Osteoblast (primary cell): ENCODE data around the gene B3GALT6. TPM values are rescaled to one million over a fixed set of nuclear protein-coding genes. Genes with fewer than 3 reads are reported as not detected.
A peak's percentile ranks its signal among the peaks of the same experiment; 100 is the strongest.

Experiments
- DNase-seq: peaks from one replicate; pipeline ENCODE4 v3.0.0; 2011; ENCODE audit warnings: low spot score, mixed read lengths; ENCODE audit not compliant: insufficient read length; ENCODE audit errors: missing footprints
- H2AFZ ChIP-seq: 2 replicates; pipeline ENCODE4 v1.6.0; 2011; ENCODE audit warnings: mild to moderate bottlenecking, low read length
- H3K27ac ChIP-seq: 2 replicates; pipeline ENCODE4 v1.5.1; 2011; ENCODE audit warnings: mild to moderate bottlenecking, low read depth, low read length, moderate library complexity
- H3K27me3 ChIP-seq: 2 replicates; pipeline ENCODE4 v1.6.0; 2012; ENCODE audit warnings: mild to moderate bottlenecking, control low read depth, inconsistent platforms, low read length, moderate library complexity; ENCODE audit not compliant: insufficient read depth
- H3K36me3 ChIP-seq: 2 replicates; pipeline ENCODE4 v1.5.1; 2011; ENCODE audit warnings: mild to moderate bottlenecking, low read length, control low read depth, moderate library complexity; ENCODE audit not compliant: insufficient read depth
- H3K4me1 ChIP-seq: 2 replicates; pipeline ENCODE4 v1.5.1; 2011; ENCODE audit warnings: mild to moderate bottlenecking, low read length, control low read depth, moderate library complexity; ENCODE audit not compliant: insufficient read depth
- H3K4me2 ChIP-seq: 2 replicates; pipeline ENCODE4 v1.6.0; 2011; ENCODE audit warnings: mild to moderate bottlenecking, low read length; ENCODE audit not compliant: insufficient read depth
- H3K4me3 ChIP-seq: fragments of 200-600 bp; sonication (generic); 3 replicates; pipeline ENCODE4 v1.5.1; 2012; ENCODE audit warnings: mild to moderate bottlenecking, low read length, inconsistent platforms; ENCODE audit not compliant: insufficient read depth
- H3K79me2 ChIP-seq: 2 replicates; pipeline ENCODE4 v1.6.0; 2012; ENCODE audit warnings: mild to moderate bottlenecking, low read length, control low read depth, inconsistent platforms; ENCODE audit not compliant: insufficient read depth
- H3K9me3 ChIP-seq: 2 replicates; pipeline ENCODE4 v1.5.1; 2011; ENCODE audit warnings: low read depth, low read length, control low read depth
- H4K20me1 ChIP-seq: 2 replicates; pipeline ENCODE4 v1.6.0; 2012; ENCODE audit warnings: mild to moderate bottlenecking, low read length, control low read depth; ENCODE audit not compliant: insufficient read depth
- total RNA-seq: library from RNA; depleted of rRNA; stranded (reverse); fragments of >200 nt; gene quantifications from 2 replicates; pipeline ENCODE4 v1.2.3, GENCODE V29; 2012
- TF ChIP-seq, protein P1 (sequence below): IDR thresholded peaks from 2 replicates; pipeline ENCODE4 v1.5.1; 2011; ENCODE audit warnings: mild to moderate bottlenecking, low read depth, low read length, moderate library complexity; ENCODE audit errors: extremely low read depth

B3GALT6 gene
- total RNA-seq, 1 donor: 29.7 TPM

DNA sequence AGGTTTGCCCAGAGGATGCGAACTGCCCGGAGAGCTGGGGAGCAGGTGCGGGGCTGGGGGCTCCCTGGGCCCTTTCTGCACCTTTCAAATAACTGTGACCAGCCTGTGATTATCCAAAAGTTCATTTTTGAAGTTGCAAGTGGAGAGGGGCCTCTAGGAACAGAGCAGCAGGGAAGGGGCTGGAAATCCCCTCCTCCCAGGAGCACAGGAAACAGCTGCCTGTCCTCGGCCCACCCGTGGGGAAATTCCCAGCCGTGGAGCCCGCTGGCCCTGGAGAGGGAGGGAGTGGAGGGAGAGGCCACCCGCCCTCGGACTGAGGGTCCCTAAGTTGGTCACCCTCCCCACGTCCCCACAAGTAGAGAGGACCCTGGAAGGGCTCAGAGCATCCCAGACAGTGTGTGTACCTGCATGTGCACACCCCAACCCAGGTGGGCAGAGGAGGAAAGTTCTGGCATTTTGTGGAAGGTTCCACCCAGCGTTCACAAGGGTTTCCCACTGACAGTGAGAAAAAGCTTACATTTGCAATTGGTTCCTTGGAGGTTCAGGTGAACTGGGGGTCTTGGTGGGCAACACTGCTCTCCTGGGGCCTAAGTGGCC, 16.9 kb upstream of the B3GALT6 start:
- H3K27me3 ChIP-seq: no peaks in the 10 kb centered on the region
- DNase-seq: peak; percentile 91
- no peaks in the 10 kb centered on the region for H3K9me3 ChIP-seq
- H3K79me2 ChIP-seq: no peaks in the 10 kb centered on the region
- H3K27ac ChIP-seq: no peak overlapping the region
- peaks cover 8% of the 10 kb centered on the region for H4K20me1 ChIP-seq
- peaks cover 11% of the 10 kb centered on the region for H3K36me3 ChIP-seq
- no peak overlapping the region for H3K4me2 ChIP-seq
- H2AFZ ChIP-seq: no peak overlapping the region
- TF ChIP-seq, protein P1, sequence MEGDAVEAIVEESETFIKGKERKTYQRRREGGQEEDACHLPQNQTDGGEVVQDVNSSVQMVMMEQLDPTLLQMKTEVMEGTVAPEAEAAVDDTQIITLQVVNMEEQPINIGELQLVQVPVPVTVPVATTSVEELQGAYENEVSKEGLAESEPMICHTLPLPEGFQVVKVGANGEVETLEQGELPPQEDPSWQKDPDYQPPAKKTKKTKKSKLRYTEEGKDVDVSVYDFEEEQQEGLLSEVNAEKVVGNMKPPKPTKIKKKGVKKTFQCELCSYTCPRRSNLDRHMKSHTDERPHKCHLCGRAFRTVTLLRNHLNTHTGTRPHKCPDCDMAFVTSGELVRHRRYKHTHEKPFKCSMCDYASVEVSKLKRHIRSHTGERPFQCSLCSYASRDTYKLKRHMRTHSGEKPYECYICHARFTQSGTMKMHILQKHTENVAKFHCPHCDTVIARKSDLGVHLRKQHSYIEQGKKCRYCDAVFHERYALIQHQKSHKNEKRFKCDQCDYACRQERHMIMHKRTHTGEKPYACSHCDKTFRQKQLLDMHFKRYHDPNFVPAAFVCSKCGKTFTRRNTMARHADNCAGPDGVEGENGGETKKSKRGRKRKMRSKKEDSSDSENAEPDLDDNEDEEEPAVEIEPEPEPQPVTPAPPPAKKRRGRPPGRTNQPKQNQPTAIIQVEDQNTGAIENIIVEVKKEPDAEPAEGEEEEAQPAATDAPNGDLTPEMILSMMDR: no peak
- H3K4me1 ChIP-seq: no peaks in the 10 kb centered on the region
- H3K4me3 ChIP-seq: no peak overlapping the region

DNA sequence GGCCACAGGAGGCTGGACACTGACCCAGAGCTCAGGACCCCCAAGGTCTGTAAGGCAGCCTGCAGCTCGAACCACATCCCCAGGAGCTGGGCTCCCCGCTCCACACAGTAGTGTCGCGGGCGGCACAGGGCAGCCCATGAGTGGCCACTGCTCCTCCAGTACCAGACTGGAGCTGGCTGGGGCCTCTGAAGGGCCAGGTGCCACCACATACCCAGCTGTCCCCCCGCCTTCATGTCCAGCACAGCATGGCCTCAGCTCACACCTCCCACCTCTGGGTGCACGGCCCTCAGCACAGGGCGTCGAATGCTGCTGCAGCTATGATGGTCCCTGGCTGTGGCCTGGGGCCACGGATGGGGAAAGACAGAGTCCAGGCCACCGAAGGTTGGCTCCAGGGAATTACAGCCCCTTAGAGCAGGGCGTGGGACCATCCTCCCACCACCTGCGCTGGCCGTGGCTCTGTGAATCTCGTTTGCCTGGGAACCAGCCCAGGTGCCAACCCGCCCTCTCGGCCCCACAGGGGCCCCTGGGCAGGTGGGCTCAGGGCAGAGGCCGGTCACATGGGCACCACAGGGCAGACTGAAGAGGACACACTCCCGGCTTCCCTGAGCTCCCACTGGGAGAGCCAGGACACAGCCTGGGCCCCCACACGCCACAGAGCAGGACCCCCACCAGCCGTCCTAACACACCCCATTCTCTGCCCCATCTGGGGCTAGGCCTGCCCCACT, 16.0 kb upstream of the B3GALT6 start:
- no peaks in the 10 kb centered on the region for H3K4me1 ChIP-seq
- peak; percentile 90 for DNase-seq
- no peaks in the 10 kb centered on the region for H3K79me2 ChIP-seq
- peaks cover 11% of the 10 kb centered on the region for H3K36me3 ChIP-seq
- no peak overlapping the region for H3K4me2 ChIP-seq
- H3K9me3 ChIP-seq: no peaks in the 10 kb centered on the region
- TF ChIP-seq, protein P1: no peak
- no peak overlapping the region for H3K27ac ChIP-seq
- no peak overlapping the region for H2AFZ ChIP-seq
- H3K4me3 ChIP-seq: no peak overlapping the region
- H4K20me1 ChIP-seq: peaks cover 8% of the 10 kb centered on the region
- H3K27me3 ChIP-seq: no peaks in the 10 kb centered on the region

DNA sequence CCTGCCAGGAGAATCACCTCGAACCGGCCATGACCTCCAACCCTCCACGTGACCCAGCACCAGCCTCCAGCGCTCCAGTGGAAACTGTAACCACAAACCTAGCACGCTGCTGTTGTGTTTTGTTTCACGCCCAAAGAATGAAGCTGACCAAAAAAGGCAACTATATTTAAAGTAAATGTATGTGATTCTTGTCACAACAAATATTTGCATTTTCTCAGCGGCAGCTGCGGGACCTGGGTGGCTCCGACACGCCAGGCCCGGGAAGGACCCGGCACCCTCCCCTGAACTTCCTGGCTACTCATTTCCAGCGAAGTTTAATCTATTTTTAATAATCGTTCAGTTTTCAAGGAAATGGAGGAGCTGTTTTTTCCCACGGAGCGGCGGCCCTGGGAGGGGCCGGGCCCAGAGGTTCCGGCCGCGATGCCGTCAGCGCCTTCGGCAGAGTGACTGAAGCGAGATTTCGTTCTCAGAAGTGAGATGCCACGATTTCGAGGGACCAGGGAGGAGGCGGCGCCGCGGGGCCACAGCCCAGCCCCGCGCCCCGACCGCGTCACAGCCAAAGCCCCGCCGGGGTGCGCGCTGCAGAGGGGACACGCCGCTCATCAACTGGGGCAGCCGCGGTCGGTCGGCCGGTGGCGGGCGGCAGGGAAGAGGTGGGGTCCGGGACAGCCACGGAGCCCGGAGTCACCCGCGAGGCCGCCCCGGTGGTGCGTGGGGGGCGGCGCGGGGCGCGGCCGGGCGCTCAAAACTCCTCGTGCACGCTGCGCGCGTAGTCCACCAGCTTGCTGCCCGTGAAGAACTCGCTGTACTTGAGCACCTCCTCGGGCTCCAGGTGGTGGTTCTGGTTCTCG, 15.0 kb upstream of the B3GALT6 start:
- Histone ChIP-seq H3K4me3 (no peak overlapping the region), H3K27ac (no peak overlapping the region), H3K9me3 (no peaks in the 10 kb centered on the region), H2AFZ (no peak overlapping the region), H3K4me2 (no peak overlapping the region), H4K20me1 (peaks cover 8% of the 10 kb centered on the region), H3K79me2 (no peaks in the 10 kb centered on the region), H3K27me3 (no peaks in the 10 kb centered on the region), H3K4me1 (no peaks in the 10 kb centered on the region), H3K36me3 (peaks cover 14% of the 10 kb centered on the region)
- TF ChIP-seq, protein P1: no peak
- no peak for DNase-seq
